Mammary epithelial cell (primary cell): Measurements from ENCODE around the gene PEX11A.

Experiments
- EZH2 ChIP-seq: IDR thresholded peaks from 2 replicates; pipeline ENCODE4 v1.6.1; 2012; ENCODE audit warnings: low read length, inconsistent platforms, borderline replicate concordance
- TF ChIP-seq, protein P1 (sequence below), 2 donors: IDR thresholded peaks in 1 of 2; conservative IDR thresholded peaks in 1 of 2; 2 replicates each; pipeline ENCODE4 v1.5.1; 2011 to 2012; ENCODE audit warnings: inconsistent platforms in 2 of 2, low read length in 2 of 2, mild to moderate bottlenecking in 2 of 2, control low read depth in 1 of 2, low read depth in 1 of 2; ENCODE audit not compliant: insufficient read depth in 1 of 2; ENCODE audit errors: extremely low read depth in 1 of 2

DNA sequence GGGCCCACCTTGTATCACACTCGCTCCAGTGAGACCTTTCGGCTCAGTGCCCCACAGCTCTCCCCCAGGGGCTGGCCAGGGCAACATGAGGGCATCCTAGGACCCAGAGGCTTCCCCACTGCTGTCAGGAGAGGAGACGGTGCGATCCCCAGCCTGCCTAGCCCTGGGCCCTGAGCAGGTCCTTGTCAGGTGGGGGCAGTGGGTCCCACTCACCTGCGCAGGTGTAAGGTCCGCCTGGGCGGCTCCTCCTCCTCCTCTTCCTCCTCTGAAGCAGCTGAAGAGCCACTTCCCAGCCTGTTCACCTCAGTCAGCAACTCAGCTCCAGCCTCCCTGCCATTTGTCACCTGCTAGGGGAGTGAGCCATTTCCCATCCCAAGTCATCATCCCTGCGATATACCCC is 44.9 kb downstream of the PEX11A start:
- no peak for TF ChIP-seq EZH2
- TF ChIP-seq, protein P1, sequence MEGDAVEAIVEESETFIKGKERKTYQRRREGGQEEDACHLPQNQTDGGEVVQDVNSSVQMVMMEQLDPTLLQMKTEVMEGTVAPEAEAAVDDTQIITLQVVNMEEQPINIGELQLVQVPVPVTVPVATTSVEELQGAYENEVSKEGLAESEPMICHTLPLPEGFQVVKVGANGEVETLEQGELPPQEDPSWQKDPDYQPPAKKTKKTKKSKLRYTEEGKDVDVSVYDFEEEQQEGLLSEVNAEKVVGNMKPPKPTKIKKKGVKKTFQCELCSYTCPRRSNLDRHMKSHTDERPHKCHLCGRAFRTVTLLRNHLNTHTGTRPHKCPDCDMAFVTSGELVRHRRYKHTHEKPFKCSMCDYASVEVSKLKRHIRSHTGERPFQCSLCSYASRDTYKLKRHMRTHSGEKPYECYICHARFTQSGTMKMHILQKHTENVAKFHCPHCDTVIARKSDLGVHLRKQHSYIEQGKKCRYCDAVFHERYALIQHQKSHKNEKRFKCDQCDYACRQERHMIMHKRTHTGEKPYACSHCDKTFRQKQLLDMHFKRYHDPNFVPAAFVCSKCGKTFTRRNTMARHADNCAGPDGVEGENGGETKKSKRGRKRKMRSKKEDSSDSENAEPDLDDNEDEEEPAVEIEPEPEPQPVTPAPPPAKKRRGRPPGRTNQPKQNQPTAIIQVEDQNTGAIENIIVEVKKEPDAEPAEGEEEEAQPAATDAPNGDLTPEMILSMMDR (conservative IDR thresholded peaks at IDR 0.05 in 1 of 2, IDR thresholded peaks at IDR 0.05 in 1 of 2; ENCODE audit: extremely low read depth in 1 of 2, insufficient read depth in 1 of 2, low read depth in 1 of 2, low read length in 2 of 2), result no peak
